CD4-positive, alpha-beta T cell treated with Interleukin-21 for 1 hour (primary cell): Measurements from ENCODE around the gene ANKRD37.

ENCODE experiments used
- DNase-seq: peaks from one replicate; pipeline ENCODE4 v3.0.0-alpha.2; 2020

ANKRD37 gene

GRCh38 chr4:185425647-185426352, 29.2 kb downstream of the ANKRD37 start, which contains the start of gene UFSP2:
TSS of gene UFSP2 (minus strand) at chr4:185425964. CDS start at chr4:185425868, 96 bp downstream.
- peak; percentile 94 for DNase-seq

DNA sequence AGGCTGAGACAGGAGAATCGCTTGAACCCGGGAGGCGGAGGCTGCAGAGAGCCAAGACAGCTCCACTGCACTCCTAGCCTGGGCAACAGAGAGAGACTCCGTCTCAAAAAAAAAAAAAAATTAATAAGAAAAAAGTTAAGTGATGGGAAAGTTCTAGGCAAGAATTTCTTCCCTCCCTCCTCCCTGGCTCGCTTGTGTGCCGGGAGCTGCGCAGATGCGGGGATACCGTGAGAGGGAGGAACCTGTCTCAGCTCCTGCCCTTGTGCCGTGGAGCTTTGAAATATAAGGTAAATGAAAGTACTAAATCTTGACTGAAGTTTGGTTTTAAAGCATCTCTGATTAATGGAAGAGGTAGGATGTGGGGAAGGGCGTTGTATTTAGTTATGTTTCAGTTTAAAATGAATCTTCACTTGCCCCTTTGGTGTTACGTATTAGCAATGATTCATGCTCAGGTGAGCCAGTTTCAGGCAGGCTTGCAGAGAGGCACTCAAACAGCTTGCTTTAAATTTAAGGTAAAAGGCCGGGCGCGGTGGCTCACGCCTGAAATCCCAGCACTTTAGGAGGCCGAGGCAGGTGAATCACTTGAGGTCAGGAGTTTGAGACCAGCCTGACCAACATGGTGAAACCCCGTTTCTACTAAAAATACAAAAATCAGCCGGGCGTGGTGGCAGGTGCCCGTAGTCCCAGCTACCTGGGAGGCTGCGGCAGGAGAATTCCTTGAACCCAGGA, 30.5 kb downstream of the ANKRD37 start:
- DNase-seq = no peak

GRCh38 chr4:185429660-185430059, 33.0 kb downstream of the ANKRD37 start:
- DNase-seq = no peak

DNA sequence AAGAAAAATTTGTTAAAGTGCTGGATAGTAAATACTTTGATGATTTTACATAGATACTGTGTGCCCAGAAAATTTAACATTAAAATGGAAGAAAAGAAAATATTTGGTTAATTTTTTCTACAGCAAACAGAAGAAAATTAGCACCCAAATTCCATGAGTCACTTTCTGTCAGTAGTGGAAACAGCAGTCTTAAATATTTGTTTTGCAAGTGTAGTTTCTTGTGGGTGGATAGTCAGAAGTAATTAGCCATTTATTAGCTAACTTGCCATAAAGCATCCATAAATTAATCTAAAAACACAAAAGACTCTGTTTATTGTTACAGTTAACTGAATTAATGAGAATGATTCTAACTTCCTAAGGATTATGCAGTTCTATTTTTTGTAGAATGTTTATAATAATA, 38.8 kb downstream of the ANKRD37 start:
- no peak for DNase-seq

DNA sequence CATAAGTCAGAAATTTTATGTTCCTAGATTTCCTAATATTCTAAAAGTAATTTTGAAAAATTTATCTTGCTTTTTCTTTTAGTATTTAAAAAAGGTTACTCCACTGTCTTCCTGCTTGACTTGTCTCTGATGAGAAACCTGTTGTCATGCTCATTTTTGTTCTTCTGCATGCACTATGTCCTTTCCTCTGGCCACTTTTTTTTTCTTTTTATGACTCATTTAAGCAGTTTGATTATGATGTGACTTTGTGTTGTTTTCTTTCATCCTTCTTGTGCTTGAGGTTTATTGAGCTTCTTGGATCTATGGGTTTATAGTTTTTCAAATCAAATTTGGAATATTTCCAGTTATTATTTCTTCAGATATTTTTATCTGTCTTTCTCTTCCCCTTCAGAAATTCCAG, 41.2 kb downstream of the ANKRD37 start:
- no peak for DNase-seq

GRCh38 chr4:185441479-185441878, 44.8 kb downstream of the ANKRD37 start:
- no peak for DNase-seq

DNA sequence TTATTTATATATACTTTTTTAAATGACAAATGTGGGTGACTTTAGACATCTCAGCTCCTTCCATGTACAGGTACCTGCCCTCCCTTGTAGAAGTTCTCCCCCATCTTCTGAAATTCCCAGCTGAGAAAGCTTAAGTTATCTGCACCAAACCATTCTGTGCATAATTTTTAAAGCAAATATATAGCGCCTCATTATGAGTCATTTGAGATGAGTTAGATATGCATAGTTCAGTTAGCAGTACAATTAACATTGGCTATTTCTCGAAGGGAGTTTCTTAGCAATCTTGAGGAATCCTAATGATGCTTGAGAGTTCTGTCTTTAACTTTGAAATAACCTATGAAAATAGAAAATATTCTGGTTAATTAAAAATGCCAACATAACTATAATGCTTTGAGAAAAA, 48.6 kb downstream of the ANKRD37 start:
- DNase-seq = no peak
